ENCODE measurements around the gene SLC16A10.
"Not testable (repeated sequence)": the region's sequence is repeated elsewhere in the genome, so short reads cannot be mapped to it uniquely, and the experiment has no call there.

The SLC16A10 gene

GRCh38 chr6:111134236-111134869 lies 47.0 kb downstream of the SLC16A10 start:
- DNase-seq (ENCODE audit: low read depth) = not testable (repeated sequence)

GRCh38 chr6:111137489-111138093 lies 50.3 kb downstream of the SLC16A10 start:
- DNase-seq (ENCODE audit: low read depth) = not testable (repeated sequence)

GRCh38 chr6:111147440-111147839 lies 60.1 kb downstream of the SLC16A10 start:
- no peak for DNase-seq (ENCODE audit: low read depth)

GRCh38 chr6:111148110-111148509 lies 60.8 kb downstream of the SLC16A10 start:
- DNase-seq (ENCODE audit: low read depth) = no peak

GRCh38 chr6:111150577-111150976 lies 63.3 kb downstream of the SLC16A10 start:
- no peak for DNase-seq (ENCODE audit: low read depth)

GRCh38 chr6:111154981-111155380 lies 67.7 kb downstream of the SLC16A10 start:
- no peak for DNase-seq (ENCODE audit: low read depth)

GRCh38 chr6:111157412-111157811 lies 70.1 kb downstream of the SLC16A10 start:
- no peak for DNase-seq (ENCODE audit: low read depth)

- no peak for DNase-seq (ENCODE audit: low read depth)
These were observed 72.3 kb downstream of the SLC16A10 start for GRCh38 chr6:111159633-111160032.

GRCh38 chr6:111161650-111162049 lies 74.3 kb downstream of the SLC16A10 start:
- DNase-seq (ENCODE audit: low read depth) = no peak

GRCh38 chr6:111162504-111162903 lies 75.2 kb downstream of the SLC16A10 start:
- DNase-seq (ENCODE audit: low read depth) = peak; percentile 6

- no peak for DNase-seq (ENCODE audit: low read depth)
These were observed 84.5 kb downstream of the SLC16A10 start for GRCh38 chr6:111171577-111172400.

- DNase-seq (ENCODE audit: low read depth) = no peak
These were observed 85.3 kb downstream of the SLC16A10 start for GRCh38 chr6:111172563-111172962.

GRCh38 chr6:111173341-111173740 lies 86.0 kb downstream of the SLC16A10 start:
- DNase-seq (ENCODE audit: low read depth) = no peak

GRCh38 chr6:111173946-111174345 lies 86.6 kb downstream of the SLC16A10 start:
- no peak for DNase-seq (ENCODE audit: low read depth)

GRCh38 chr6:111175109-111175508 lies 87.8 kb downstream of the SLC16A10 start:
- DNase-seq (ENCODE audit: low read depth) = no peak

GRCh38 chr6:111176038-111176759 lies 88.9 kb downstream of the SLC16A10 start:
- no peak for DNase-seq (ENCODE audit: low read depth)

- no peak for DNase-seq (ENCODE audit: low read depth)
These were observed 89.4 kb downstream of the SLC16A10 start for GRCh38 chr6:111176760-111177099.

GRCh38 chr6:111177131-111177530 lies 89.8 kb downstream of the SLC16A10 start:
- no peak for DNase-seq (ENCODE audit: low read depth)

GRCh38 chr6:111183702-111184517 lies 96.6 kb downstream of the SLC16A10 start:
- DNase-seq (ENCODE audit: low read depth) = no peak

- DNase-seq (ENCODE audit: low read depth) = no peak
These were observed 97.7 kb downstream of the SLC16A10 start for GRCh38 chr6:111184827-111185532.

- no peak for DNase-seq (ENCODE audit: low read depth)
These were observed 98.7 kb downstream of the SLC16A10 start for GRCh38 chr6:111185954-111186353.

Measured in amniotic epithelial cell (primary cell).